GM19395 (cell line): ENCODE results near the gene FUZ.

Source experiments
- ATAC-seq: cut with Tn5 transposase; IDR thresholded peaks from one replicate; pipeline ENCODE4 v1.9.1; 2021; ENCODE audit warnings: mild to moderate bottlenecking, moderate library complexity; ENCODE audit not compliant: unreplicated experiment

The FUZ gene

DNA sequence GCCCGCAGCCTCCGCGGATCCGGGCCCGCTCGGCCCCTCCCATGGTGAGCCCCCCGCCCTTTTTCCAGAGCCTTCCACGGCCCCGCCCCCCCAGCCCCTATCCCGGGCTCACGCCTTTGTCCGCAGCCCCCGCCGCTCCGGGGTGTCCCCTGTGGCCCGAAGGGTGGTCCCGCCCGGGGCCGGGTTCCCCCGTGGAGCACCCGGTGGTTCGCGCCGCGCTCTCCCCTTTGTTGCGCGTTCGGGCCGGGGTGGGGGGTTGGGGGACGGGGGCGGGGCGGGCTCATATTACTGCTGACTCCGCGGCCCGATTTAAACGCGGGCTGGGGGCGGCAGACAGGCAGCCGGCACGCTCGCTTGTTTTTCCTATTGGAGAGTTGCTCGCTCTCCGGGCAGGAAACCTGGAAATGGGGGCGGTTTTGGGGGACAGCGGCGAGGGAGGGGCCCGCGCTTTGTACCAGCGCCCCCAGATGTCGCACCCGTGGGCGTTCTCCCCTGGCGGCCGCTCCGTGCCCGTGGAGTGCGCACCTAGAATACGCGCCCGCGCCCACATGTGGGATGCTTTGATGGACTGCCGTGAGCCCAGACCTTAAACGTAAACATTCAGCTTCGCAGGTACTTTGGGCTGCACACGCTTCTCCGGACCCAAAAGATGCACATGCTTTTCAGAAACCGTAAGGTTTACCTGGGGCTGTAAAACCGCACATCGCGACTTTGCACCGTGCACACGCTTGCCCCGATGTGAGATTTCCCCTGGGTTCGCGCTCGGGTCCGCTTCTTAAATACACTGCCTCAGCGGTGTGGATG lies 38.6 kb upstream of the FUZ start:
- no peak for ATAC-seq

GRCh38 chr19:49850487-49851342 lies 37.6 kb upstream of the FUZ start, which contains the start of gene PTOV1:
Gene PTOV1, plus strand, starts transcription at chr19:49851159.
- peak; percentile 74 for ATAC-seq

- no peak for ATAC-seq
Measured at GRCh38 chr19:49850221-49850486, 37.1 kb upstream of the FUZ start.

DNA sequence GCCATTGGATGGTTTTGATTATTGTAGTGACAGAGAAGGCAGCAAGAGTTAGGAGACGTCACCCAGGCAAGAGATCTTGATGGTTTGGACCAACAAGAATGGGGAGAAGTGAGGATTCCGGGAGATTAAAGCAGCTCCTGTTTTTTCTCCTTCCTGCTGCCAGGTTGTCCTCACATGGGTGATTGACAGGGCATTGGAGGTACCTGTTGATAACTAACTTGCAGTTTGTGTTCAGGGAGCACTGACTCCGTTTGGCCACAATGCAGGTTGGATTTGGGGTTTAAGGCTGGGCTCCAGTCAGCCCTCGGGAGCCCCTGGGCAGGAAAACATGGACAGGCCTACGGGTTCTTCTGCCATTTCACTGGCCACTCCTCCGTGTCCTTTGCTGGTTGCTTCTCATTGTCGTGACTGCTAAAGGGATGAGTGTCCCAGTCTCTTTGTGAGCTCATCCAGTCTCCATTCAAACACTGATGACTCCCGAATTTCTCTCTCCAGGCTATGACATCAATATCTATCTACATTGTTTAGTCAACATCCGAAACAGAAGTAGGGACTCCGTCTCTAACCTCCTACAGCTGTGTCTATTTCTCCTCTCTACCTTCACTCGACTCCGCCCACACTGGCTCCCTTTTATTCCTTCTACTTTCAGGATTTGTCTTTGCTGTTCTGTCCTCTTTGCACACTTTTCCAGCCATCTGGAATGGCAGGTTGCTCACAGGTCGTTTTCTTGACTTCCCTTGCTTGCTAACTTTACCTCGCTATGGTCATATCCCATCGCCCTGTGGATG lies 36.5 kb upstream of the FUZ start:
- ATAC-seq = no peak

- no peak for ATAC-seq
Measured at GRCh38 chr19:49848938-49849337, 35.8 kb upstream of the FUZ start.

DNA sequence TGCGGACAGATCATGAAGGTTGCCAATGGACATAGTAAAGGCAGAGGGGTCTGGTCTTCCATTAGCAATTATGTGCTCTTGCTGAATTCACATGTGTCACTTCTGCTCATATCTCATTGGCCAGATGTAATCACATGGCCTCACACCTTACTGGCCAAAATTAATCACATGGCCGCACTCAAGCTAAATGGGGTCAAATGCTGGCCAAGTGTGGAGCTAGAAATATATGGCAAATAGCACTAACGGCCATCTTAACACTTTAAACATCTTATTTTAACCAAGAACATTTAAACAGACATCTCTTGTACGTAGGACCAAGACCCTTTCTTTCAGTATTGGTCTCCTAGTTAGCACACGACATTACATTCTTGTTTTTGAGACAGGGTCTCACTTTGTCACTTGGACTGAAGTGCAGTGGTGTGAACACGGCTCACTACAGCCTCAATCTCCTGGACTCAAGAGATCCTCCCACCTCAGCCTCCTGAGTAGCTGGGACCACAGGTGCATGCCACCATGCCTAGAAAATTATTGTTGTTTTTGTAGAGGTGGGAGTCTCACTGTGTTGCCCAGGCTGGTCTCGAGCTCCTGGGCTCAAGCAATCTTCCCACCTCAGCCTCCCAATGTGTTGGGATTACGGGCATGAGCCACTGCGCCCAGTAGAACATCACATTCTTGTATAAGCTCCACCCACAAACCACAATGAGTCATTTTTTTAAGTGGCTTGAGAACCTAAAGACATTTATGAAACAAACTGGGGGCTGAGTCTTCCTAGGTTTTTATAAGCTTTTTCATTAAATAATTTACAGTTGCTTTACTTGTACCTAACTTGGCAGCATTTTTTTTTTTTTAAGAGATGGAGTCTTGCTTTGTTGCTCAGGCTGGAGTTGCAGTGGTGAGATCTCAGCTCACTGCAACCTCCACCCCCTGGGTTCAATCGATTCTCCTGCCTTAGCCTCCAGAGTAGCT lies 34.9 kb upstream of the FUZ start:
- ATAC-seq = no peak

GRCh38 chr19:49846408-49846807 lies 33.3 kb upstream of the FUZ start:
- ATAC-seq = no peak

DNA sequence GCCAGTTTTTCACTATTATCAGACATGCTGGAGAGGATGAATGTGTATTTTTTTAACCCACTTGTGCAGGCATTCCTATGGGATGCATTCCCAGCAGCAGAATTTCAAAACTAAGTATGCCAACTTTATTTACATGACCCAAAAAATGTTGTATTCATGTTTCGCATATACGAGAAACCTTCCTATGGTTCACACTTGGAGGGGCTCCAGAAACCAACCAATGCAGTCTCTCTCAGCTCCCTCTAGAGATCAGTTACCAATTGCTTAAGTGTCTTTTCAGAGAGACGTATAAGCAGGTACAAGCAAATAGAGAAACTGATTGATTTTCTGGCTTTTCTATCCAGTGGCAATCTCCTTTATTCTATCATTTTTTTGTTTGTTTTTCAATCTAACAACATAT lies 32.3 kb upstream of the FUZ start:
- ATAC-seq = no peak

DNA sequence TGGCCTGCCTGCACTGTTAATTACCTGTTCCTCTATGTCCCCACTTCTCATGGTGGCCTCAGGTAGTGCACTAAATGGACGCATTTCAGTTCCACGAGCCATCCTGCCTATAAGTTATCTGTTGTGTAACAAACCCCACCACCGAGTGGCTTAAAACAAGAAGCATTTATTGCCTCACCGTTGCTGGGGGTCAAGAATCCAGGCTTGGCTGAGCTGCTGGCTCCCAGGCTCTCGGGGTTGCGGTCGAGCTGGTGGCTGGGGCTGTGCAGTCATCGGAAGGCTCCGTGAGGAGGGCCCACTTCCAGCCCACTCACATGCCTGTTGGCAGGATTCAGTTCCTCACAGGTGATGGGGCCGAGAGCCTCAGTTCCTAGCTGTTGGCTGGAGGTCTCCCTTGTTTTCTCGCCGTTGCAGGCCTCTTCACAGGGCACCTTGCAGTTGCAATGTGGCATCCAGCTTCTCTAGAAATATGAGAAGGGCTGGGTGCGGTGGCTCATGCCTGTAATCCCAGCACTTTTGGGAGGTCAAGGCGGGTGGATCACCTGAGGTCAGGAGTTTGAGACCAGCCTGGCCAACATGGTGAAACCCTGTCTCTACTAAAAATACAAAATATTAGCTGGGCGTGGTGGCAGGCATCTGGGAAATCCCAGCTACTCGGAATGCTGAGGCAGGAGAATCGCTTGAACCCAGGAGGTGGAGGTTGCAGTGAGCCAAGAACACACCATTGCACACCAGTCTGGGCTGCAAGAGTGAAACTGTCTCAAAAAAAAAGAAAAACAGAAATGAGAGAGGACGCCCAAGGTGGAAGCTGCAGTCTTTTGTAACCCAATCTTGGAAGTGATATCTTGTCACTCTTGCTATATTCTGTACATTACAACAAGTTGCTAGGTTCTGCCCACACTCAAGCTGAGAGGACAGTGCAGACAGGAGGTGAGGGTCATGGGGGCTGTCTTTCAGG lies 31.3 kb upstream of the FUZ start:
- ATAC-seq = no peak

DNA sequence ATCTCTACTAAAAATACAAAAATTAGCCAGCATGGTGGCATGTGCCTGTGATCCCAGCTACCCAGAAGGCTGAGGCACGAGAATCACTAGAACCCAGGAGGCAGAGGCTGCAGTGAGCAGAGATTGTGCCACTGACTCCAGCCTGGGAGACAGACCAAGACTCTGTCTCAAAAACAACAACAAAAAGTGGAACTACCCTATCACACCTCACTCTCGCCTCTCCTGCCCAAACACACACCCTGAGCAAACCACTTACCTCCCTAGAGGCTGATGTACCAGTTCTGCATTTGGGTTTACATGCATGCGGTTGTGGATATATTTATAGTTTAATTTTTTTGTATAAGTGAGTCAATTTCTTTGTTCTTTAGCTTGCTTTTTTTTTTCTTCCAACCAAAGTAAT lies 30.2 kb upstream of the FUZ start:
- no peak for ATAC-seq

- no peak for ATAC-seq
Measured at GRCh38 chr19:49840736-49841249, 27.7 kb upstream of the FUZ start.

DNA sequence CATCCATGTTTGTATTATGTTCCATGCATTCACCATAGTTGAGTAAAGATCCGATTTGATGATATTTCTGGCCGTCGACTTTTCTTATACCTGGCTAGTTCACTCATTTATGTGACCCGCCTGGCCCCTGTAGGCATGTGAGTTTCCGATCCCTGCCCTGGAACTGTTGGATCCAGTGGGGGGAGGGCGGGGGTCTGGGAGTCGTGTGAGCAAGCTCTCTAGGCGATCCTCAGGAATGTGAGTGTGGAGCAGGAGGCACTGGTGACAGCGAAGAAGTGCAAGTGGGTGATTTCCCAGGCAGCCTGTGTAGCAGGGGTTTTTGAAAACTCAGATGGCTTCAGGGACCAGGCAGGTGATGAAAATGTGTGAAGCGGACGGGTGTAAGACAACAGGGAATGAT lies 27.2 kb upstream of the FUZ start:
- ATAC-seq = no peak

DNA sequence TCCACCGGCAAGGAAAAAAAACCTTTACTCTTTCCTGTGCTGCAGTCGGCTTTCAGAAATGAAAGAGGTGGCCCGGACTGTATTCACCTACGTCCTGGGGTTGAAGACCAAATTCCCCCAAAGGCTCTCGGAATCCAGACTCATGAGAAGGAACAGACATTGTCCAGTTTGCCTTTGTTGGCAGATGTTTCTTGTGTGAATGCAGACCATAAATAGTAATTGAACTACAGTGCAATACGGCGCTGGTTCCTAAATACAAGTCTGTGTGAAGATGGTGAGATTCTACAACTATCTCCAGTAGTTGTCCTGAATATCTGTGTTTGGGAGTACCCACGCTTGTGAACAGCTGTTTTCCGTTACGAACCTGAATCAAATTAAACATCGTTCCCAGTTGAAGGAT lies 26.6 kb upstream of the FUZ start:
- no peak for ATAC-seq

DNA sequence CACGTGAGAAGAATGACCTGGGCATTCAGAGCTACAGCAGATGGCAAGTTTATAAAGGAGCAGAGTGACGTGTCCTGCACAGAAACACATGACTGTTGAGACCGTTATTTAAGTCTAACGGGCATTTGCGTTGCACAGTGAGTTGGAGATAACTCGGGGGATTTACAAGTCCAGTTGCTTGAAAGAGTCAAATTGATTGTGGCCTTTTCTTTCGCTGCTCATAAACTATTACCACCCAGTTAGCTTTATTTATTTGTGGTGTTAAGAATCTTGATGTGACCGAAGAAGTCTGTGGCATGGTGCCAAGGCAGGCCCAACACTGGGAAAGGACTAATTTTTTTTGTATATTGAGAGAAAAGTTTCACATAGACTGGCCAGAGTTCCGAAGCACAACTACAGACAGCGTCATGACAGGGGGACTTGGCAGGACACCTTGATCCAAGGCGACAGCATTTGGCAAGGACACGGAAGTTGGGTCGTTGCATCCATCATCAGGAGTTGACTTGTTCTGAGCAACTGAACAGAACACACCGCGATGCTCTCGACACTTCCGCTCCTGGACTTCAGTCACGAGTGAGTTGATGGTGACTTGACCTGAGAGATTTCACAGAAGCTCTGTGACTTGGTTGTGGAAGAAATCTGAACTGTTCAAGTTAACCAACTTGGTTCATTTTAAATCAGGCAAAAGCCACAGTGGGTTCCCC lies 25.9 kb upstream of the FUZ start:
- ATAC-seq = no peak

DNA sequence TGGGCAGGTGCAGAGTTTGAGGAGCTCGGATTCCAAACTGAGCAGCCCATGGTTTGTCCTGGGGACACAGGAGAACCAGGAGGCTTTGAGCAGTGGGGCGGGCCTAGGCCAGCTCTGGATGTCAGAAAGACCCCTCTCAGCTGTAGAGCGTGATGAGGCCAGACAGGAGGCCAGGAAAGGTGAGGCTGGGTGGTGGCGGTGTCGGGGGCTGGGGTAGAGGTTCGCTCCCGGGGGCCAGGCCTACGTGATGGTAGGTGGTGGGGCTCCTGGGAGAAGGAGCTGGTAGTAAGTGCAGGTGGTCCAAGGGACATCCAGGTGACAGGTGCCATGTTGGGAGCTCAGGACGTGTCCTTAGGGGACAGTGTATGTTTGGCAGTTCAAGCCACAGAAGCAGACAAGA lies 24.3 kb upstream of the FUZ start:
- ATAC-seq = no peak

DNA sequence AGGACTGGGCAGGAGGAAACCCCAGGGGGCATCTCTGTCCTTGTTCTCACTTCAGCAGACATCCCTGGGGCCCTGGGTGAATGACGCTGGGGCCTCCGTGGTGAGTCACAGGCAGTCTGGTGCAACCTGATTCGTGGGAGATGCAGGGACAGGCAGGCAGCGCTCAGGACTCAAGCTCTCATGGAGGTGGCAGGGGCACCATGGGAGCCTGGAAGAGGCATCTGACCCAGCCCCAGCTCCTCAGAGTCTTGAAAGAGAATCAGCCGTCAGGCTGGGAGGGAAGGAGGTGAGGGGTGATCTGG lies 23.9 kb upstream of the FUZ start:
- ATAC-seq = no peak

- no peak for ATAC-seq
Measured at GRCh38 chr19:49836176-49837008, 23.3 kb upstream of the FUZ start.

GRCh38 chr19:49835562-49835961 lies 22.5 kb upstream of the FUZ start:
- no peak for ATAC-seq
